Activated CD8-positive, alpha-beta T cell treated with anti-CD3 and anti-CD28 coated beads for 36 hours (primary cell): ENCODE results near the gene PLG. TPM values are rescaled to one million over a fixed set of nuclear protein-coding genes. Genes with fewer than 3 reads are reported as not detected.

Experiments used
- ATAC-seq: fragments of 200-7000 bp; cut with Tn5 transposase; one replicate; pipeline ENCODE4 v1.10.0; 2021; ENCODE audit warnings: mild to moderate bottlenecking, moderate library complexity
- CTCF ChIA-PET: fragments of 350-600 bp; sonication (Branson Sonifier 250); formaldehyde crosslinking; loops from one replicate; lab custom pipeline; 2021; ENCODE audit warnings: antibody characterized with exemption; lab: Charles Lee
- POLR2A ChIA-PET: fragments of 350-600 bp; sonication (Branson Sonifier 250); formaldehyde crosslinking; loops from one replicate; lab custom pipeline; 2021; ENCODE audit warnings: antibody characterized with exemption; lab: Charles Lee
- DNase-seq: peaks from one replicate; pipeline ENCODE4 v3.0.0-alpha.2; 2020
- H3K27ac Mint-ChIP-seq: one replicate; pipeline ENCODE4 v1.8.0; 2021; ENCODE audit warnings: mild to moderate bottlenecking, mixed read lengths
- H3K27me3 Mint-ChIP-seq: one replicate; pipeline ENCODE4 v1.8.0; 2021; ENCODE audit warnings: mixed read lengths
- H3K36me3 Mint-ChIP-seq: one replicate; pipeline ENCODE4 v1.8.0; 2021; ENCODE audit warnings: low read depth, mixed read lengths
- H3K4me1 Mint-ChIP-seq: one replicate; pipeline ENCODE4 v1.8.0; 2021; ENCODE audit warnings: low read depth, mixed read lengths
- H3K4me3 Mint-ChIP-seq: one replicate; pipeline ENCODE4 v1.8.0; 2021; ENCODE audit warnings: mild to moderate bottlenecking, moderate library complexity, mixed read lengths
- H3K9me3 Mint-ChIP-seq: one replicate; pipeline ENCODE4 v1.8.0; 2021; ENCODE audit warnings: mixed read lengths
- intact Hi-C: fragments of 100-400 bp; cut with micrococcal nuclease; formaldehyde crosslinking; loops from one replicate; pipeline ENCODE4 v1.10.0; 2022
- total RNA-seq, 2 experiments: library from RNA; stranded (reverse); gene quantifications; one replicate each; pipeline ENCODE4 v1.2.3, GENCODE V29; 2021
- TF ChIP-seq, protein P1 (sequence below): fragments of 200-600 bp; IDR thresholded peaks from one replicate; pipeline ENCODE4 v1.8.0; 2022; ENCODE audit warnings: antibody characterized with exemption, mild to moderate bottlenecking

The PLG gene
- total RNA-seq, 2 experiments from 2014 or later = not detected

DNA sequence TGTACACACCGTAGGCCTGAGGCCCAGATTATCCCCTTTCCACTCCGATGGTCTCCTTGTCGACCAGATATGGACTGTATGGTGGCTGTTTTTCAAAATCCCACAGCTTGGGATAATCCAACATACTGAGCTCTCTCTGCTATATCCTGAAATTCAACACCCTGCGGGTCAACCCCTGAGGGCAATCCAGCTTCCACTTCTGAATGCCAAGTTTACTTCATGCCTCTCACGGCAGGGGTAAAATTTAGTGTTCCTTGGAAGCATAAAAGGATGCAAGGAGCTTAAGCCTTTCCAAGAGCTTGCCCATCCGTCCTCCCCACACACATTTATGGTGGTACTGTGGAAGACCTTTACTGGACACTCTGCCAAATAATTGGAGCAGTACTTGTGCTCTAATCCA lies 90.7 kb downstream of the PLG start:
- intact Hi-C loops = no loop called here
- Mint-ChIP-seq H3K9me3 (peaks cover 10% of the 10 kb centered on the region), H3K4me3 (no peak overlapping the region), H3K4me1 (peaks cover 2% of the 10 kb centered on the region), H3K27ac (no peak overlapping the region), H3K36me3 (peaks cover 1% of the 10 kb centered on the region), H3K27me3 (peaks cover 5% of the 10 kb centered on the region)
- CTCF ChIA-PET = no interaction called here
- DNase-seq (no peak), ATAC-seq (no peak)
- TF ChIP-seq, protein P1, sequence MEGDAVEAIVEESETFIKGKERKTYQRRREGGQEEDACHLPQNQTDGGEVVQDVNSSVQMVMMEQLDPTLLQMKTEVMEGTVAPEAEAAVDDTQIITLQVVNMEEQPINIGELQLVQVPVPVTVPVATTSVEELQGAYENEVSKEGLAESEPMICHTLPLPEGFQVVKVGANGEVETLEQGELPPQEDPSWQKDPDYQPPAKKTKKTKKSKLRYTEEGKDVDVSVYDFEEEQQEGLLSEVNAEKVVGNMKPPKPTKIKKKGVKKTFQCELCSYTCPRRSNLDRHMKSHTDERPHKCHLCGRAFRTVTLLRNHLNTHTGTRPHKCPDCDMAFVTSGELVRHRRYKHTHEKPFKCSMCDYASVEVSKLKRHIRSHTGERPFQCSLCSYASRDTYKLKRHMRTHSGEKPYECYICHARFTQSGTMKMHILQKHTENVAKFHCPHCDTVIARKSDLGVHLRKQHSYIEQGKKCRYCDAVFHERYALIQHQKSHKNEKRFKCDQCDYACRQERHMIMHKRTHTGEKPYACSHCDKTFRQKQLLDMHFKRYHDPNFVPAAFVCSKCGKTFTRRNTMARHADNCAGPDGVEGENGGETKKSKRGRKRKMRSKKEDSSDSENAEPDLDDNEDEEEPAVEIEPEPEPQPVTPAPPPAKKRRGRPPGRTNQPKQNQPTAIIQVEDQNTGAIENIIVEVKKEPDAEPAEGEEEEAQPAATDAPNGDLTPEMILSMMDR = no peak
- POLR2A ChIA-PET = no interaction called here

DNA sequence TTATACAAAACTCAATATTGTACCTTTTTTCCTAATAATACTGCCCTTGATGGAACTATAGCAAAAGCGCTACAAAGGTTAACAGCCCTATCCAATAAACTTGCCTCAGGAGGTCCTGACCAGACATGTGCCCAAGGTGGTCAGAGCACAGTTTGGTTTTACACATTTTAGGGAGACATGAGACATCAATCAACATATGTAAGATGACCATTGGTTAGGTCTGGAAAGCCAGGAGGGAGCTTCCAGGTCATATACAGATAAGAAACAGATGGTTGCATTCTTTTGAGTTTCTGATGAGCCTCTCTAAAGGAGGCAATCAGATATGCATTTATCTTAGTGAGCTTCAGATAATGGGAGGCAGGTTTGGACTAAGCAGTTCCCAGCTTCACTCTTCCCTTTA lies 91.6 kb downstream of the PLG start:
- Mint-ChIP-seq H3K36me3 (peaks cover 1% of the 10 kb centered on the region), H3K27me3 (peaks cover 5% of the 10 kb centered on the region), H3K4me3 (no peak overlapping the region), H3K27ac (no peak overlapping the region), H3K4me1 (peaks cover 2% of the 10 kb centered on the region), H3K9me3 (peaks cover 10% of the 10 kb centered on the region)
- POLR2A ChIA-PET = no interaction called here
- TF ChIP-seq, protein P1 = no peak
- CTCF ChIA-PET = no interaction called here
- DNase-seq (no peak), ATAC-seq (no peak)
- intact Hi-C loops = no loop called here

DNA sequence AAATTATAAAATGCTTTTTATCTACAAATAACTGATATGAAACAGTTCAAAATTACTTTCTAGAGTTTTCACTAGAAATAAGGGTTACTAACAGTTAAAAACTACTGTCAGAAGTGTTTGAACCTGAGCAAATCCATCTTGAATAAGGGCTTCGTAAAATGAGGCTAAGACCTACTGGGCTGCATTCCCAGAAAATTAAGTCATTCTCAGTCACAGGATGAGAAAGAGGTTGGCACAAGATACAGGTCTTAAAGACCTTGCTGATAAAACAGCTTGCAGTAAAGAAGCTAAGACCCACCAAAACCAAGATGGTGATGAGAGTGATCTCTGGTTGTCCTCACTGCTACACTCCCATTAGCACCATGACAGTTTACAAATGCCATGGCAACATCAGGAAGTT lies 93.7 kb downstream of the PLG start:
- TF ChIP-seq, protein P1 = no peak
- H3K36me3 Mint-ChIP-seq = no peaks in the 10 kb centered on the region
- CTCF ChIA-PET = no interaction called here
- H3K4me3 Mint-ChIP-seq = no peak overlapping the region
- no peak for DNase-seq
- ATAC-seq = no peak
- H3K4me1 Mint-ChIP-seq = no peaks in the 10 kb centered on the region
- peaks cover 3% of the 10 kb centered on the region for H3K27me3 Mint-ChIP-seq
- POLR2A ChIA-PET = no interaction called here
- peaks cover 6% of the 10 kb centered on the region for H3K9me3 Mint-ChIP-seq
- no peak overlapping the region for H3K27ac Mint-ChIP-seq
- intact Hi-C loops = no loop called here

DNA sequence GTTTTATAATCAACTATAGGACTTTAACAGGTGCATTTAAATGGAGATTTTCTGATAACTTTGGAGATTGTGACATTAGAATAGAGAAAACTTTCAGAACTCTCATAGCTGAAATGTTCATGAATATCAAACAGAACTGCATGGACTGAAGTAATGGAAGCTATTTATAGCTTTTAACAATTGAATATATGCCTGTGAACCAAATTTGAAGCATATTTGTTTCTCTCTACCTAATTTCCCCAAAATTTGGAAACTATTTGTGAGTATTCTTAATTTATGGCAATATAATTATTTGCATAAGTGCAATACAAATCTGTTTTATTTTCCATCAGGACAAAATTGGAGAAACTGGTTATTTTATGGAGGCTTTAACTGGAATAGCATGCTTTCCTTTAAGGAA lies 96.6 kb downstream of the PLG start:
- Mint-ChIP-seq H3K4me3 (no peak overlapping the region), H3K4me1 (no peaks in the 10 kb centered on the region), H3K36me3 (no peaks in the 10 kb centered on the region), H3K27me3 (peaks cover 7% of the 10 kb centered on the region), H3K27ac (no peak overlapping the region), H3K9me3 (peaks cover 6% of the 10 kb centered on the region)
- no peak for DNase-seq
- ChIA-PET POLR2A (no interaction called here), CTCF (no interaction called here)
- ATAC-seq = no peak
- intact Hi-C loops = no loop called here
- TF ChIP-seq, protein P1 = no peak

DNA sequence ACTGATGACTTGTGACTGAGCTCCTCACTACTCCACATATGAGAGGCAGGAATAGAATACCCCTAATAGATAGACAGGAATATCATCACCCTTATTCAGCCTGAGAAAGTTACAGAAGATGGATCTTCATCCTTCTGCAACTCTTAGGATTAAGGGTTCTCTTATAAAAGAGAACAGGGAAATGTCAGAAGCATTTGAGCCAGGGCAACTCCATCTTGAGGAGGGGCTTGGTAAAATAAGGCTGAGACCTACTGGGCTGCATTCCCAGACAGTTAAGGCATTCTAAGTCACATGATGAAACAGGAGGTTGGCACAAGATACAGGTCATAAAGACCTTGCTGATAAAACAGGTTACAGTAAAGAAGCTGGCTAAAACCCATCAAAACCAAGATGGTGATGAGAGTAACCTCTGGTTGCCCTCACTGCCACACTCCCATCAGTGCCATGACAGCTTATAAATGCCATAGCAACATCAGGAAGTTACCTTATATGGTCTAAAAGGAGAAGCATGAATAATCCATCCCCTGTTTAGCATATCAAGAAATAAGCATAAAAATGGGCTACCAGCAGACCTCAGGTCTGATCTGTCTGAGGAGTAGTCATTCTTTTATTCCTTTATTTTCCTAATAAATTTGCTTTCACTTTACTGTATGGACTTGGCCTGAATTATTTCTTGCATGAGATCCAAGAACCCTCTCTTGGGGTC lies 97.9 kb downstream of the PLG start:
- POLR2A ChIA-PET = interaction anchor here (0.6 kb wide), 1 partner anchor 11 kb away, joined by 4 read pairs; no protein-coding TSS in a partner anchor
- DNase-seq = no peak
- H3K27ac Mint-ChIP-seq = no peak overlapping the region
- no peaks in the 10 kb centered on the region for H3K4me1 Mint-ChIP-seq
- H3K4me3 Mint-ChIP-seq = no peak overlapping the region
- TF ChIP-seq, protein P1 = no peak
- H3K36me3 Mint-ChIP-seq = no peaks in the 10 kb centered on the region
- CTCF ChIA-PET = interaction anchor here (1.0 kb wide), 1 partner anchor 78 kb away, joined by 3 read pairs; no protein-coding TSS in a partner anchor
- intact Hi-C loops = no loop called here
- H3K27me3 Mint-ChIP-seq = peaks cover 5% of the 10 kb centered on the region
- ATAC-seq = no peak
- peaks cover 6% of the 10 kb centered on the region for H3K9me3 Mint-ChIP-seq
